LNCAP (cell line): Measurements from ENCODE around the gene GPR146.

Experiments
- CTCF ChIP-seq: fragments of 450-650 bp; IDR thresholded peaks from 2 replicates; pipeline ENCODE4 v1.5.1; 2017; ENCODE audit warnings: mild to moderate bottlenecking

The GPR146 gene

GRCh38 chr7:1056785-1057410 is 12.6 kb downstream of the GPR146 start:
- no peak for TF ChIP-seq CTCF

GRCh38 chr7:1057416-1058291 is 13.3 kb downstream of the GPR146 start:
- TF ChIP-seq CTCF = no peak

GRCh38 chr7:1058311-1058710 is 14.0 kb downstream of the GPR146 start:
- TF ChIP-seq CTCF = no peak

GRCh38 chr7:1058821-1059199 is 14.5 kb downstream of the GPR146 start:
- TF ChIP-seq CTCF = no peak

- TF ChIP-seq CTCF = no peak
Observed at GRCh38 chr7:1059200-1060091, 15.1 kb downstream of the GPR146 start.

GRCh38 chr7:1060315-1061072 is 16.1 kb downstream of the GPR146 start:
- no peak for TF ChIP-seq CTCF

GRCh38 chr7:1061180-1061579 is 16.8 kb downstream of the GPR146 start:
- no peak for TF ChIP-seq CTCF
